GM18907 (cell line): ENCODE data around the gene CNTN5.
"Not testable (repeated sequence)": the region's sequence is repeated elsewhere in the genome, so short reads cannot be mapped to it uniquely, and the experiment has no call there.

Experiments
- ATAC-seq: cut with Tn5 transposase; IDR thresholded peaks from one replicate; pipeline ENCODE4 v1.9.1; 2021; ENCODE audit warnings: mild to moderate bottlenecking, moderate library complexity; ENCODE audit not compliant: unreplicated experiment

CNTN5 gene

GRCh38 chr11:100177651-100178050, 1156.9 kb downstream of the CNTN5 start:
- no peak for ATAC-seq

- no peak for ATAC-seq
These were observed 1161.6 kb downstream of the CNTN5 start for GRCh38 chr11:100182350-100182749.

- no peak for ATAC-seq
These were observed 1162.2 kb downstream of the CNTN5 start for GRCh38 chr11:100182927-100183326.

GRCh38 chr11:100185588-100185987, 1164.8 kb downstream of the CNTN5 start:
- no peak for ATAC-seq

GRCh38 chr11:100188137-100188783, 1167.5 kb downstream of the CNTN5 start:
- no peak for ATAC-seq

- ATAC-seq = no peak
These were observed 1169.6 kb downstream of the CNTN5 start for GRCh38 chr11:100190395-100190794.

GRCh38 chr11:100192181-100192580, 1171.4 kb downstream of the CNTN5 start:
- no peak for ATAC-seq

GRCh38 chr11:100203789-100204188, 1183.0 kb downstream of the CNTN5 start:
- ATAC-seq = no peak

GRCh38 chr11:100205926-100206325, 1185.2 kb downstream of the CNTN5 start:
- no peak for ATAC-seq

- no peak for ATAC-seq
These were observed 1187.5 kb downstream of the CNTN5 start for GRCh38 chr11:100208207-100208606.

- ATAC-seq = no peak
These were observed 1194.0 kb downstream of the CNTN5 start for GRCh38 chr11:100214791-100215190.

GRCh38 chr11:100220801-100221200, 1200.1 kb downstream of the CNTN5 start:
- ATAC-seq = no peak

GRCh38 chr11:100221791-100222190, 1201.0 kb downstream of the CNTN5 start:
- ATAC-seq = no peak

GRCh38 chr11:100224541-100225034, 1203.8 kb downstream of the CNTN5 start:
- no peak for ATAC-seq

GRCh38 chr11:100229086-100229485, 1208.3 kb downstream of the CNTN5 start:
- ATAC-seq = no peak

- ATAC-seq = no peak
These were observed 1211.3 kb downstream of the CNTN5 start for GRCh38 chr11:100232006-100232405.

- no peak for ATAC-seq
These were observed 1214.3 kb downstream of the CNTN5 start for GRCh38 chr11:100235085-100235484.

- ATAC-seq = no peak
These were observed 1219.3 kb downstream of the CNTN5 start for GRCh38 chr11:100240025-100240539.

- no peak for ATAC-seq
These were observed 1227.0 kb downstream of the CNTN5 start for GRCh38 chr11:100247704-100248103.

- not testable (repeated sequence) for ATAC-seq
These were observed 1236.6 kb downstream of the CNTN5 start for GRCh38 chr11:100257238-100257803.

GRCh38 chr11:100269516-100269915, 1248.8 kb downstream of the CNTN5 start:
- no peak for ATAC-seq

GRCh38 chr11:100273066-100273815, 1252.5 kb downstream of the CNTN5 start:
- no peak for ATAC-seq
